RWPE2 (cell line): ENCODE data around the gene LRP10.

Experiments
- ATAC-seq: fragments of 200-7000 bp; cut with Tn5 transposase; 3 replicates; pipeline ENCODE4 v1.9.1; 2021; ENCODE audit warnings: low read depth
- DNase-seq: peaks from one replicate; pipeline ENCODE4 v3.0.0-alpha.2; 2020; ENCODE audit warnings: low spot score
- H3K27ac ChIP-seq: fragments of 450-650 bp; 2 replicates; pipeline ENCODE4 v1.5.1; 2017; ENCODE audit warnings: mild to moderate bottlenecking; ENCODE audit not compliant: poor library complexity, severe bottlenecking
- H3K27me3 ChIP-seq: fragments of 250-450 bp; sonication (Bioruptor Pico); 2 replicates; pipeline ENCODE4 v1.5.1; 2021; ENCODE audit warnings: mild to moderate bottlenecking, moderate library complexity; ENCODE audit not compliant: insufficient read depth, poor library complexity, severe bottlenecking
- H3K36me3 ChIP-seq: fragments of 250-450 bp; sonication (Bioruptor Pico); 2 replicates; pipeline ENCODE4 v1.5.1; 2020; ENCODE audit warnings: low read depth, mild to moderate bottlenecking, moderate library complexity
- H3K4me1 ChIP-seq: fragments of 250-450 bp; sonication (Bioruptor Pico); 2 replicates; pipeline ENCODE4 v1.5.1; 2021; ENCODE audit warnings: mild to moderate bottlenecking, moderate library complexity; ENCODE audit not compliant: insufficient read depth, poor library complexity, severe bottlenecking
- H3K4me3 ChIP-seq: fragments of 250-450 bp; sonication (Bioruptor Pico); 2 replicates; pipeline ENCODE4 v1.5.1; 2021; ENCODE audit warnings: mild to moderate bottlenecking, moderate library complexity; ENCODE audit not compliant: severe bottlenecking
- H3K9me3 ChIP-seq: fragments of 250-450 bp; sonication (Bioruptor Pico); 2 replicates; pipeline ENCODE4 v1.5.1; 2021; ENCODE audit warnings: mild to moderate bottlenecking, moderate library complexity; ENCODE audit not compliant: severe bottlenecking
- TF ChIP-seq, protein P1 (sequence below): fragments of 450-650 bp; IDR thresholded peaks from one replicate; pipeline ENCODE4 v1.5.1; 2017; ENCODE audit warnings: mild to moderate bottlenecking, moderate library complexity; ENCODE audit not compliant: poor library complexity, severe bottlenecking

The LRP10 gene

DNA sequence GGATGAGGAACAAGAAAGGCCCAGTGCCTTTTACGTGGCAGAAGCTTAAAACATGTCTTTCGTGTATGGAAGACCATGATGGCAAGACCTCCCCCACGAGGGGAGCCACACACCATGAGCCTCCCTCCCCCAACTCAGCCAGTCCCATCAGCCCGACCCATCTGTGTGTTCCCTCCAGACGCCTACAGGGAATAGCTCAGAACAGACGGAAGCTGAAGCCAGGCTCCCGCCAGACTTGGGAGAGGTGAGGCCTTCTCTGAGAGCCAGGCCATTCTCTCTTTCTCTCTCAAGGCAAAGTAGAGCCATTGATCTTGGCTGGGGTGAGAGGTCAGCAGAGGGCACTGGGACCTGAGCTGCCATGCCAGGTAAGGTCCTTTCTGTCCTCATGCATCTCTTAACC is 20.9 kb downstream of the LRP10 start:
- H3K4me3 ChIP-seq = no peak overlapping the region
- no peaks in the 10 kb centered on the region for H3K27me3 ChIP-seq
- H3K9me3 ChIP-seq = no peaks in the 10 kb centered on the region
- no peak for DNase-seq
- no peak overlapping the region for H3K27ac ChIP-seq
- peaks cover 7% of the 10 kb centered on the region for H3K4me1 ChIP-seq
- TF ChIP-seq, protein P1, sequence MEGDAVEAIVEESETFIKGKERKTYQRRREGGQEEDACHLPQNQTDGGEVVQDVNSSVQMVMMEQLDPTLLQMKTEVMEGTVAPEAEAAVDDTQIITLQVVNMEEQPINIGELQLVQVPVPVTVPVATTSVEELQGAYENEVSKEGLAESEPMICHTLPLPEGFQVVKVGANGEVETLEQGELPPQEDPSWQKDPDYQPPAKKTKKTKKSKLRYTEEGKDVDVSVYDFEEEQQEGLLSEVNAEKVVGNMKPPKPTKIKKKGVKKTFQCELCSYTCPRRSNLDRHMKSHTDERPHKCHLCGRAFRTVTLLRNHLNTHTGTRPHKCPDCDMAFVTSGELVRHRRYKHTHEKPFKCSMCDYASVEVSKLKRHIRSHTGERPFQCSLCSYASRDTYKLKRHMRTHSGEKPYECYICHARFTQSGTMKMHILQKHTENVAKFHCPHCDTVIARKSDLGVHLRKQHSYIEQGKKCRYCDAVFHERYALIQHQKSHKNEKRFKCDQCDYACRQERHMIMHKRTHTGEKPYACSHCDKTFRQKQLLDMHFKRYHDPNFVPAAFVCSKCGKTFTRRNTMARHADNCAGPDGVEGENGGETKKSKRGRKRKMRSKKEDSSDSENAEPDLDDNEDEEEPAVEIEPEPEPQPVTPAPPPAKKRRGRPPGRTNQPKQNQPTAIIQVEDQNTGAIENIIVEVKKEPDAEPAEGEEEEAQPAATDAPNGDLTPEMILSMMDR = no peak
- H3K36me3 ChIP-seq = no peaks in the 10 kb centered on the region
- no peak for ATAC-seq

DNA sequence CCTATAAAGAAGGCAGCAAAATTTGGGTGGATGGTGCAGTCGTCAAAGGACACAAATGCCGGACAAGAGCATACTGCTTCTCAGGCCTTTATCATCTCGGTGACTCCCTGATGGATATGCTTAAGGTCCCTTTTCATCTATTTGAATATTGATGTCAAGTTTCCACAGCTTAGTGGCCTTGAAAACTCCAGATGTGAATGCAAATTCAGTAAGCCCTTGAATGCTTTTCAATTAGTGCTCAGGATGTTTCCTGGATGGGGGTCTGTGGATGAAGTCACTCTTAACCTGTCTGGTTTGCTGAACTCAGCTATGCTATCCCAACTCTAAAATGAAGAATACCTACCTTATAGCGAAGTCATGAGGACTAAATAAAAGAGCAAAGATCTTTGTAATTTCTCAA is 22.2 kb downstream of the LRP10 start:
- no peak overlapping the region for H3K27ac ChIP-seq
- H3K36me3 ChIP-seq = no peaks in the 10 kb centered on the region
- H3K27me3 ChIP-seq = no peaks in the 10 kb centered on the region
- no peak overlapping the region for H3K4me3 ChIP-seq
- H3K4me1 ChIP-seq = peaks cover 14% of the 10 kb centered on the region
- TF ChIP-seq, protein P1 = no peak
- DNase-seq (no peak), ATAC-seq (no peak)
- no peaks in the 10 kb centered on the region for H3K9me3 ChIP-seq

- Histone ChIP-seq H3K36me3 (peaks cover 2% of the 10 kb centered on the region), H3K4me3 (no peak overlapping the region), H3K27me3 (no peaks in the 10 kb centered on the region), H3K27ac (no peak overlapping the region), H3K9me3 (no peaks in the 10 kb centered on the region), H3K4me1 (peaks cover 12% of the 10 kb centered on the region)
- DNase-seq (no peak), ATAC-seq (no peak)
- TF ChIP-seq, protein P1 = no peak
These were observed 23.9 kb downstream of the LRP10 start for GRCh38 chr14:22895402-22895801.

DNA sequence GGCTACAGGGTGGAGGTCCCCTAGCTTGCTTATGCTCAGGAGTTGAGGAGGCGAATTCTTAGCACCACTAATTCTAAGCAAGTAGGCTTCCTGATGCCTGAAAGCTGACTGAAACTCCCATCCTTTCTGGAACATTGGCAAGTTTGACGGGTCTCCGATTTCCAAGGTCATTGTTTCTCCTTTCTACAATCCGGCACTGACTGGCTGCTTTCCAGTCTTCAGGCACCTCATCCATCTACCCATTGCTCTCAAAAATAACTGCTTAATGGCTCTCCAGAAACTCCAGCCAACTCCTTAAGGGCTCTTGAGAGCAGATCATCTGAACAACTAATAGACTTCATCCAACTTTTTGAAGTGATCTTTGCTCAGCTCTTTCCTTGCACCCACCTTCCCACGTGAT is 24.8 kb downstream of the LRP10 start:
- H3K36me3 ChIP-seq = peaks cover 11% of the 10 kb centered on the region
- ATAC-seq (no peak), DNase-seq (no peak)
- TF ChIP-seq, protein P1 = no peak
- H3K4me1 ChIP-seq = peaks cover 12% of the 10 kb centered on the region
- no peak overlapping the region for H3K27ac ChIP-seq
- H3K4me3 ChIP-seq = no peak overlapping the region
- H3K9me3 ChIP-seq = no peaks in the 10 kb centered on the region
- H3K27me3 ChIP-seq = no peaks in the 10 kb centered on the region

- Histone ChIP-seq H3K36me3 (peaks cover 15% of the 10 kb centered on the region), H3K27ac (no peak overlapping the region), H3K4me3 (no peak overlapping the region), H3K9me3 (no peaks in the 10 kb centered on the region), H3K4me1 (peaks cover 12% of the 10 kb centered on the region), H3K27me3 (no peaks in the 10 kb centered on the region)
- ATAC-seq (no peak), DNase-seq (no peak)
- TF ChIP-seq, protein P1 = no peak
These were observed 25.2 kb downstream of the LRP10 start for GRCh38 chr14:22896760-22897159.
